Measurements from ENCODE around the gene RYR2.

- TF ChIP-seq EP300 (IDR thresholded peaks at IDR 0.05): no peak
- TF ChIP-seq, protein P1, sequence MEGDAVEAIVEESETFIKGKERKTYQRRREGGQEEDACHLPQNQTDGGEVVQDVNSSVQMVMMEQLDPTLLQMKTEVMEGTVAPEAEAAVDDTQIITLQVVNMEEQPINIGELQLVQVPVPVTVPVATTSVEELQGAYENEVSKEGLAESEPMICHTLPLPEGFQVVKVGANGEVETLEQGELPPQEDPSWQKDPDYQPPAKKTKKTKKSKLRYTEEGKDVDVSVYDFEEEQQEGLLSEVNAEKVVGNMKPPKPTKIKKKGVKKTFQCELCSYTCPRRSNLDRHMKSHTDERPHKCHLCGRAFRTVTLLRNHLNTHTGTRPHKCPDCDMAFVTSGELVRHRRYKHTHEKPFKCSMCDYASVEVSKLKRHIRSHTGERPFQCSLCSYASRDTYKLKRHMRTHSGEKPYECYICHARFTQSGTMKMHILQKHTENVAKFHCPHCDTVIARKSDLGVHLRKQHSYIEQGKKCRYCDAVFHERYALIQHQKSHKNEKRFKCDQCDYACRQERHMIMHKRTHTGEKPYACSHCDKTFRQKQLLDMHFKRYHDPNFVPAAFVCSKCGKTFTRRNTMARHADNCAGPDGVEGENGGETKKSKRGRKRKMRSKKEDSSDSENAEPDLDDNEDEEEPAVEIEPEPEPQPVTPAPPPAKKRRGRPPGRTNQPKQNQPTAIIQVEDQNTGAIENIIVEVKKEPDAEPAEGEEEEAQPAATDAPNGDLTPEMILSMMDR (IDR thresholded peaks at IDR 0.05): no peak
- TF ChIP-seq POLR2A (IDR thresholded peaks at IDR 0.05): no peak
These were observed 122.7 kb downstream of the RYR2 start for GRCh38 chr1:237164406-237165352.

All from suprapubic skin (tissue), 3 donors.